HepG2 (cell line): Measurements from ENCODE around the gene RHOG. TPM values are rescaled to one million over a fixed set of nuclear protein-coding genes. Genes with fewer than 3 reads are reported as not detected.

ENCODE experiments used
- ASH2L ChIP-seq: fragments of 300-600, 200-600 bp; sonication (generic); IDR thresholded peaks from 2 replicates; pipeline ENCODE4 v1.7.0; 2017; ENCODE audit warnings: low read depth, mild to moderate bottlenecking, moderate library complexity, mixed read lengths, low read length; ENCODE audit not compliant: insufficient read length
- GTF2F1 ChIP-seq: fragments of 150-350 bp; IDR thresholded peaks from 2 replicates; pipeline ENCODE4 v1.6.1; 2014; ENCODE audit warnings: low read length
- HNF4A ChIP-seq: sonication (generic); formaldehyde crosslinking; IDR thresholded peaks from 2 replicates; pipeline ENCODE4 v1.4.0; 2020; ENCODE audit warnings: missing genetic modification reagents
- SOX13 ChIP-seq, 3 experiments: fragments of 450-650 bp in 1 of 3; sonication (generic) in 1 of 3; formaldehyde crosslinking in 1 of 3; IDR thresholded peaks in 2 of 3; conservative IDR thresholded peaks in 1 of 3; 2 replicates each; pipeline versions ENCODE4 v1.5.0 to v1.6.1; 2016 to 2020; ENCODE audit warnings: antibody characterized with exemption in 1 of 3, mild to moderate bottlenecking in 1 of 3, missing compliant biosample characterization in 1 of 3, missing genetic modification reagents in 1 of 3, moderate library complexity in 1 of 3
- TOE1 ChIP-seq: sonication (generic); formaldehyde crosslinking; IDR thresholded peaks from 2 replicates; pipeline ENCODE4 v1.4.0; 2020; ENCODE audit warnings: mild to moderate bottlenecking, missing genetic modification reagents
- ZFP37 ChIP-seq: sonication (generic); formaldehyde crosslinking; IDR thresholded peaks from 2 replicates; pipeline ENCODE4 v1.4.0; 2020; ENCODE audit warnings: missing genetic modification reagents, borderline replicate concordance
- polyA plus RNA-seq, 8 experiments: library from polyadenylated mRNA; depleted of rRNA in 3 of 8; stranded (reverse) in 7 of 8; unstranded in 1 of 8; fragments of >200 nt; fragmentation: Illumina TruSeq in 4 of 8; extraction: Trizol in 4 of 8; gene quantifications; 2 replicates each; pipeline versions ENCODE4 v1.2.1 to v1.2.3, GENCODE V29; 2011 to 2016; ENCODE audit warnings: low read depth in 4 of 8, missing spikeins in 1 of 8, mixed read lengths in 1 of 8; ENCODE audit not compliant: insufficient read depth in 1 of 8
- total RNA-seq, 5 experiments: library from RNA; depleted of rRNA; stranded (reverse); fragments of >200 nt; fragmentation: Illumina TruSeq; extraction: Trizol; gene quantifications; 2 replicates each; pipeline ENCODE4 v1.2.3, GENCODE V29; 2016; ENCODE audit warnings: low read depth in 1 of 5
- TF ChIP-seq, protein P1 (sequence below): sonication (generic); formaldehyde crosslinking; IDR thresholded peaks from 2 replicates; pipeline ENCODE4 v1.5.1; 2020; ENCODE audit warnings: mild to moderate bottlenecking, missing genetic modification reagents, borderline replicate concordance
- TF ChIP-seq, protein P2 (sequence below): sonication (generic); formaldehyde crosslinking; IDR thresholded peaks from 2 replicates; pipeline ENCODE4 v1.5.0; 2020; ENCODE audit warnings: mild to moderate bottlenecking, missing genetic modification reagents, borderline replicate concordance
- TF ChIP-seq, protein P3 (sequence below): sonication (generic); formaldehyde crosslinking; IDR thresholded peaks from 2 replicates; pipeline ENCODE4 v1.9.0; 2022; ENCODE audit warnings: low read depth, missing genetic modification reagents
- TF ChIP-seq, protein P4 (sequence below): sonication (generic); formaldehyde crosslinking; conservative IDR thresholded peaks from 2 replicates; pipeline ENCODE4 v1.4.0; 2020; ENCODE audit warnings: mild to moderate bottlenecking, missing genetic modification reagents, moderate library complexity
- TF ChIP-seq, protein P5 (sequence below): sonication (generic); formaldehyde crosslinking; IDR thresholded peaks from 2 replicates; pipeline ENCODE4 v1.5.0; 2020; ENCODE audit warnings: mild to moderate bottlenecking, missing genetic modification reagents

The RHOG gene
- total and polyA plus RNA-seq, 2 of the 13 experiments (the other 11 are each of a cell fraction or from before 2014, with no cell fraction given) = 7.7 to 23.4 TPM

DNA sequence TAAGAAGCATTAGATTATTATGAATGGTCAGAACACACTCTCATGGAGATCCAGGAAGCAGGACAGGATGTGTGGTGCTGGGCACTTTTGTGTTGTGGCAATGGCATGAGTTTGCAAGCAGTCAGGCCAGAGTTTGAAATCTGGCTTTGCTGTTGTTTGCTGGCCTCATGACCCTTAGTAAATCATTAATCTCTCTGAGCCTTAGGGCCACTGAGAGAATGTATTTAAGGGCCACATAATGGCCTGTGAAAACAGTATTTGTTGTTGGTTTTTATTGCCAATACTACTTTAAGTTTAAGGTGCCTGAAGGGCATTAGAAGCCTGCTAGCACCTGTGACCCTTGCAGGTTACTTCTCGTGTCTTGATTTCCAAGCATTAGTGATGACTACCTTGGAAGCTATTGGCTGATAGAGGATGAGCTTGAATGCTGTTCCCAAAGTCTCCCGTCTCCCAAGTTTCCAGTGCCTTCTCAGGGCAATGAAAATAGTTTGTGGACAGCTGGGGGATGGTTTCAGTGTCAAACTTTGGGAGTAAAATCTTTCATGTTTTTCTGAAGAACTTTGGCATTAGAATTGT is 39.3 kb upstream of the RHOG start (continued):
- TF ChIP-seq, protein P1, sequence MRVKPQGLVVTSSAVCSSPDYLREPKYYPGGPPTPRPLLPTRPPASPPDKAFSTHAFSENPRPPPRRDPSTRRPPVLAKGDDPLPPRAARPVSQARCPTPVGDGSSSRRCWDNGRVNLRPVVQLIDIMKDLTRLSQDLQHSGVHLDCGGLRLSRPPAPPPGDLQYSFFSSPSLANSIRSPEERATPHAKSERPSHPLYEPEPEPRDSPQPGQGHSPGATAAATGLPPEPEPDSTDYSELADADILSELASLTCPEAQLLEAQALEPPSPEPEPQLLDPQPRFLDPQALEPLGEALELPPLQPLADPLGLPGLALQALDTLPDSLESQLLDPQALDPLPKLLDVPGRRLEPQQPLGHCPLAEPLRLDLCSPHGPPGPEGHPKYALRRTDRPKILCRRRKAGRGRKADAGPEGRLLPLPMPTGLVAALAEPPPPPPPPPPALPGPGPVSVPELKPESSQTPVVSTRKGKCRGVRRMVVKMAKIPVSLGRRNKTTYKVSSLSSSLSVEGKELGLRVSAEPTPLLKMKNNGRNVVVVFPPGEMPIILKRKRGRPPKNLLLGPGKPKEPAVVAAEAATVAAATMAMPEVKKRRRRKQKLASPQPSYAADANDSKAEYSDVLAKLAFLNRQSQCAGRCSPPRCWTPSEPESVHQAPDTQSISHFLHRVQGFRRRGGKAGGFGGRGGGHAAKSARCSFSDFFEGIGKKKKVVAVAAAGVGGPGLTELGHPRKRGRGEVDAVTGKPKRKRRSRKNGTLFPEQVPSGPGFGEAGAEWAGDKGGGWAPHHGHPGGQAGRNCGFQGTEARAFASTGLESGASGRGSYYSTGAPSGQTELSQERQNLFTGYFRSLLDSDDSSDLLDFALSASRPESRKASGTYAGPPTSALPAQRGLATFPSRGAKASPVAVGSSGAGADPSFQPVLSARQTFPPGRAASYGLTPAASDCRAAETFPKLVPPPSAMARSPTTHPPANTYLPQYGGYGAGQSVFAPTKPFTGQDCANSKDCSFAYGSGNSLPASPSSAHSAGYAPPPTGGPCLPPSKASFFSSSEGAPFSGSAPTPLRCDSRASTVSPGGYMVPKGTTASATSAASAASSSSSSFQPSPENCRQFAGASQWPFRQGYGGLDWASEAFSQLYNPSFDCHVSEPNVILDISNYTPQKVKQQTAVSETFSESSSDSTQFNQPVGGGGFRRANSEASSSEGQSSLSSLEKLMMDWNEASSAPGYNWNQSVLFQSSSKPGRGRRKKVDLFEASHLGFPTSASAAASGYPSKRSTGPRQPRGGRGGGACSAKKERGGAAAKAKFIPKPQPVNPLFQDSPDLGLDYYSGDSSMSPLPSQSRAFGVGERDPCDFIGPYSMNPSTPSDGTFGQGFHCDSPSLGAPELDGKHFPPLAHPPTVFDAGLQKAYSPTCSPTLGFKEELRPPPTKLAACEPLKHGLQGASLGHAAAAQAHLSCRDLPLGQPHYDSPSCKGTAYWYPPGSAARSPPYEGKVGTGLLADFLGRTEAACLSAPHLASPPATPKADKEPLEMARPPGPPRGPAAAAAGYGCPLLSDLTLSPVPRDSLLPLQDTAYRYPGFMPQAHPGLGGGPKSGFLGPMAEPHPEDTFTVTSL (CRISPR knock-in tag) = no peak
- TF ChIP-seq HNF4A (CRISPR knock-in tag) (peak; percentile 48), SOX13 (IDR thresholded peaks at IDR 0.05) (no peak), SOX13 (CRISPR knock-in tag; conservative IDR thresholded peaks at IDR 0.05 in 1 of 2, IDR thresholded peaks at IDR 0.05 in 1 of 2) (peak in 1 of 2 experiments; percentile 72; a peak in 2 of 4 replicates), GTF2F1 (no peak), TOE1 (no peak), ZFP37 (CRISPR knock-in tag) (no peak), ASH2L (peak; percentile 48)
- TF ChIP-seq, protein P2, sequence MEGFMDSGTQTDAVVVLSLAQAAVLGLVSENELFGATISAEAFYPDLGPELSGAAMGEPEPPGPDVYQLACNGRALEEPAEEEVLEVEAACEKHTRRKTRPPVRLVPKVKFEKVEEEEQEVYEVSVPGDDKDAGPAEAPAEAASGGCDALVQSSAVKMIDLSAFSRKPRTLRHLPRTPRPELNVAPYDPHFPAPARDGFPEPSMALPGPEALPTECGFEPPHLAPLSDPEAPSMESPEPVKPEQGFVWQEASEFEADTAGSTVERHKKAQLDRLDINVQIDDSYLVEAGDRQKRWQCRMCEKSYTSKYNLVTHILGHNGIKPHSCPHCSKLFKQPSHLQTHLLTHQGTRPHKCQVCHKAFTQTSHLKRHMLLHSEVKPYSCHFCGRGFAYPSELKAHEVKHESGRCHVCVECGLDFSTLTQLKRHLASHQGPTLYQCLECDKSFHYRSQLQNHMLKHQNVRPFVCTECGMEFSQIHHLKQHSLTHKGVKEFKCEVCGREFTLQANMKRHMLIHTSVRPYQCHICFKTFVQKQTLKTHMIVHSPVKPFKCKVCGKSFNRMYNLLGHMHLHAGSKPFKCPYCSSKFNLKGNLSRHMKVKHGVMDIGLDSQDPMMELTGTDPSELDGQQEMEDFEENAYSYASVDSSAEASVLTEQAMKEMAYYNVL (CRISPR knock-in tag) = no peak
- TF ChIP-seq, protein P3, sequence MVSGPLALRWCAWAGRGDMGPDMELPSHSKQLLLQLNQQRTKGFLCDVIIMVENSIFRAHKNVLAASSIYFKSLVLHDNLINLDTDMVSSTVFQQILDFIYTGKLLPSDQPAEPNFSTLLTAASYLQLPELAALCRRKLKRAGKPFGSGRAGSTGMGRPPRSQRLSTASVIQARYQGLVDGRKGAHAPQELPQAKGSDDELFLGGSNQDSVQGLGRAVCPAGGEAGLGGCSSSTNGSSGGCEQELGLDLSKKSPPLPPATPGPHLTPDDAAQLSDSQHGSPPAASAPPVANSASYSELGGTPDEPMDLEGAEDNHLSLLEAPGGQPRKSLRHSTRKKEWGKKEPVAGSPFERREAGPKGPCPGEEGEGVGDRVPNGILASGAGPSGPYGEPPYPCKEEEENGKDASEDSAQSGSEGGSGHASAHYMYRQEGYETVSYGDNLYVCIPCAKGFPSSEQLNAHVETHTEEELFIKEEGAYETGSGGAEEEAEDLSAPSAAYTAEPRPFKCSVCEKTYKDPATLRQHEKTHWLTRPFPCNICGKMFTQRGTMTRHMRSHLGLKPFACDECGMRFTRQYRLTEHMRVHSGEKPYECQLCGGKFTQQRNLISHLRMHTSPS (CRISPR knock-in tag) = 0 out of 2 replicates have a peak, but pooled peaks have one; percentile 40
- TF ChIP-seq, protein P4, sequence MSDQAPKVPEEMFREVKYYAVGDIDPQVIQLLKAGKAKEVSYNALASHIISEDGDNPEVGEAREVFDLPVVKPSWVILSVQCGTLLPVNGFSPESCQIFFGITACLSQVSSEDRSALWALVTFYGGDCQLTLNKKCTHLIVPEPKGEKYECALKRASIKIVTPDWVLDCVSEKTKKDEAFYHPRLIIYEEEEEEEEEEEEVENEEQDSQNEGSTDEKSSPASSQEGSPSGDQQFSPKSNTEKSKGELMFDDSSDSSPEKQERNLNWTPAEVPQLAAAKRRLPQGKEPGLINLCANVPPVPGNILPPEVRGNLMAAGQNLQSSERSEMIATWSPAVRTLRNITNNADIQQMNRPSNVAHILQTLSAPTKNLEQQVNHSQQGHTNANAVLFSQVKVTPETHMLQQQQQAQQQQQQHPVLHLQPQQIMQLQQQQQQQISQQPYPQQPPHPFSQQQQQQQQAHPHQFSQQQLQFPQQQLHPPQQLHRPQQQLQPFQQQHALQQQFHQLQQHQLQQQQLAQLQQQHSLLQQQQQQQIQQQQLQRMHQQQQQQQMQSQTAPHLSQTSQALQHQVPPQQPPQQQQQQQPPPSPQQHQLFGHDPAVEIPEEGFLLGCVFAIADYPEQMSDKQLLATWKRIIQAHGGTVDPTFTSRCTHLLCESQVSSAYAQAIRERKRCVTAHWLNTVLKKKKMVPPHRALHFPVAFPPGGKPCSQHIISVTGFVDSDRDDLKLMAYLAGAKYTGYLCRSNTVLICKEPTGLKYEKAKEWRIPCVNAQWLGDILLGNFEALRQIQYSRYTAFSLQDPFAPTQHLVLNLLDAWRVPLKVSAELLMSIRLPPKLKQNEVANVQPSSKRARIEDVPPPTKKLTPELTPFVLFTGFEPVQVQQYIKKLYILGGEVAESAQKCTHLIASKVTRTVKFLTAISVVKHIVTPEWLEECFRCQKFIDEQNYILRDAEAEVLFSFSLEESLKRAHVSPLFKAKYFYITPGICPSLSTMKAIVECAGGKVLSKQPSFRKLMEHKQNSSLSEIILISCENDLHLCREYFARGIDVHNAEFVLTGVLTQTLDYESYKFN (CRISPR knock-in tag) = peak; percentile 89
- TF ChIP-seq, protein P5, sequence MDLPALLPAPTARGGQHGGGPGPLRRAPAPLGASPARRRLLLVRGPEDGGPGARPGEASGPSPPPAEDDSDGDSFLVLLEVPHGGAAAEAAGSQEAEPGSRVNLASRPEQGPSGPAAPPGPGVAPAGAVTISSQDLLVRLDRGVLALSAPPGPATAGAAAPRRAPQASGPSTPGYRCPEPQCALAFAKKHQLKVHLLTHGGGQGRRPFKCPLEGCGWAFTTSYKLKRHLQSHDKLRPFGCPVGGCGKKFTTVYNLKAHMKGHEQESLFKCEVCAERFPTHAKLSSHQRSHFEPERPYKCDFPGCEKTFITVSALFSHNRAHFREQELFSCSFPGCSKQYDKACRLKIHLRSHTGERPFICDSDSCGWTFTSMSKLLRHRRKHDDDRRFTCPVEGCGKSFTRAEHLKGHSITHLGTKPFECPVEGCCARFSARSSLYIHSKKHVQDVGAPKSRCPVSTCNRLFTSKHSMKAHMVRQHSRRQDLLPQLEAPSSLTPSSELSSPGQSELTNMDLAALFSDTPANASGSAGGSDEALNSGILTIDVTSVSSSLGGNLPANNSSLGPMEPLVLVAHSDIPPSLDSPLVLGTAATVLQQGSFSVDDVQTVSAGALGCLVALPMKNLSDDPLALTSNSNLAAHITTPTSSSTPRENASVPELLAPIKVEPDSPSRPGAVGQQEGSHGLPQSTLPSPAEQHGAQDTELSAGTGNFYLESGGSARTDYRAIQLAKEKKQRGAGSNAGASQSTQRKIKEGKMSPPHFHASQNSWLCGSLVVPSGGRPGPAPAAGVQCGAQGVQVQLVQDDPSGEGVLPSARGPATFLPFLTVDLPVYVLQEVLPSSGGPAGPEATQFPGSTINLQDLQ (CRISPR knock-in tag) = no peak
